ENCODE measurements around the gene SLC22A31.
"Not testable (repeated sequence)": the region's sequence is repeated elsewhere in the genome, so short reads cannot be mapped to it uniquely, and the experiment has no call there.

The SLC22A31 gene

DNA sequence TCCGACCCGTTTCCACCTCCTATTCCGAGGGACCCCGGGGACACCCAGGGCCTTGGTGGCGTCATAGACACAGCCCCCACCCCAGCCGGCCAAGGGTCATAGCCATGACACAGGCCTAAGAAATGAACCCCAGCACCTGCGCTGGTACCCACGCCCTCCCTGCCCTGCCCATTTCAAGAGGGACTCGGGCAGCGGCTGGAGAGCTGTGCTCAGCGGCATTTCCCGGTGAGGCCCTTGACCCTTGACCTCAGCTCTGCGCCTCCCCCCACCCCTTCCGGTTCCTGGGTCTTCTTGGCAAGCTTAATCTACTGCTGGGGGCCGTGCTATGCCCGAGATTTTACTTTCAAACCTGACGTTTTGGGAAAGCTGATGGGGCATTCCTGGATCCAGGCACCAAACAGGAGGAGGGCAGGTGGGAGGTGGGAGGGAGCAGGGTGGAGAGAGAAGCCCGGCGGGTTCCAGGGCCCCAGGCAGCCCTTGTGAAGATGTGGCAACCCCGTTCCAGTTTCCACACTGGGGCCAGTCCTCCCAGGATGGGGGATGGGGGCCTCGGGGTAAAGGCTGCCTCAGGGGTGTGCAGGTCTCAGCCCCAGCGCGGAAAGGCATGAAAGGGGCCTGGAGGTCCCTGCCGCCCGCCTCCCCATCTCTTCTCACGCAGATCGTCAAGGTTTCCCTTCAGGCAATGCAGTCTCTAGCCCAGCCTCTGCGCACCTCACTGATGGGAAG is at the start of gene SLC22A31:
Gene SLC22A31 (minus strand): TSS at position 414 of the 726 bp plus-strand sequence. CDS start 36 bp downstream, at position 378.
- no peak for DNase-seq (ENCODE audit: low spot score)

DNA sequence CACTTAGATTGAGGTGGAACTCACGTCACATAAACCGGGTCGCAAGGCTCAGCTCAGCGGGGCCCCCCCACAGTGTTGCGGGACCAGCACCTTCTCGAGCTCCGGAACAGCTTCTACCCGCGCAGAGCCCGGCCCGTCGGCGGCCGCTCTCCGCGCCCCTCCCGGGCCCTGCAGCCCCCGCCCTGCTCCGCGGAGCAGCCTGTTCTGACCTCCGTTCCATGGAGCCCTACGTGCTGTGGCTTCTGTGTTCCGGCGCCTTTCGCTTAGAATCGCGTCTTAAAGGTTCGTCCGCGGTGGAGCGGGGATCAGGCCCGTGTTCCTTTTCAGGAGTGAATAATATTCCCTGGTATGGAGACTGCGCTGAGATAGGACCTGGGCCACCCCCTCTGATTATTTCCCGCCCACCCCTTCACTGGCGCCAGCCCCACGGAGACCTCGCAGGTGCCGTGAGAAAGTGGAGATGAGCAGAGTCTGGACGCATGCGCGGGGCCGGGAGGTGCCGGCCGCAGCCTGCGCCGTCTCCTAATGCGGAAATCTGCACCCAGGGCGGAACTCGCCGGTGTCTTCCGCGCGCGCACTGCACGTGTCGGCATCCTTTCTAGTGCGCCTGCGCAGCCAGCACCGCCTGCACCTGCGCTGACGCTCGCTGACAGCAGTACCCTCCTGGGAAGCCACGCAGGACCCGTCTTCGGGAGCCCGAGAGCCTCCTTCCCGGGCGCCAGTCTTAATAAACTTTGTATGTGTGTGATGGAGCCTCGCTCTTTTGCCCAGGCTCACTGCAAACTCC is 48.1 kb upstream of the SLC22A31 start:
- DNase-seq (ENCODE audit: low spot score) = no peak

DNA sequence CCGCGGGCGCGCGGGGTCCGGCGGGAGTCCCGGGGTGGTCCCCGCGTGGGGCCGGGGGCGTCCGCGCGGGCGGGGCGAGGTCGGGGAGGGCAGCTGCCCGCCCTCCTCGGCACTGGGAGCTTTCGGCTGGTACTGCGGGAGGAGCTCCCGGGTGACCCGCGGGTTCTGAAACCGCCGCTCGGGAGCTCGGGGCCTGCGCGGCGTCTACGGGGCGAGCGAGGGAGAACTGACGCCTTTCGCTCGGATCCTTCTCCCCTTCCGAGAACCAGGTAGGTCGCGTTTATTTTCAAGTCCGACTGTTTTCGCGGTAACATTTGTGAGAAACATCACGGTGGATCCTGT is 47.4 kb upstream of the SLC22A31 start:
- DNase-seq (ENCODE audit: low spot score) = not testable (repeated sequence)

DNA sequence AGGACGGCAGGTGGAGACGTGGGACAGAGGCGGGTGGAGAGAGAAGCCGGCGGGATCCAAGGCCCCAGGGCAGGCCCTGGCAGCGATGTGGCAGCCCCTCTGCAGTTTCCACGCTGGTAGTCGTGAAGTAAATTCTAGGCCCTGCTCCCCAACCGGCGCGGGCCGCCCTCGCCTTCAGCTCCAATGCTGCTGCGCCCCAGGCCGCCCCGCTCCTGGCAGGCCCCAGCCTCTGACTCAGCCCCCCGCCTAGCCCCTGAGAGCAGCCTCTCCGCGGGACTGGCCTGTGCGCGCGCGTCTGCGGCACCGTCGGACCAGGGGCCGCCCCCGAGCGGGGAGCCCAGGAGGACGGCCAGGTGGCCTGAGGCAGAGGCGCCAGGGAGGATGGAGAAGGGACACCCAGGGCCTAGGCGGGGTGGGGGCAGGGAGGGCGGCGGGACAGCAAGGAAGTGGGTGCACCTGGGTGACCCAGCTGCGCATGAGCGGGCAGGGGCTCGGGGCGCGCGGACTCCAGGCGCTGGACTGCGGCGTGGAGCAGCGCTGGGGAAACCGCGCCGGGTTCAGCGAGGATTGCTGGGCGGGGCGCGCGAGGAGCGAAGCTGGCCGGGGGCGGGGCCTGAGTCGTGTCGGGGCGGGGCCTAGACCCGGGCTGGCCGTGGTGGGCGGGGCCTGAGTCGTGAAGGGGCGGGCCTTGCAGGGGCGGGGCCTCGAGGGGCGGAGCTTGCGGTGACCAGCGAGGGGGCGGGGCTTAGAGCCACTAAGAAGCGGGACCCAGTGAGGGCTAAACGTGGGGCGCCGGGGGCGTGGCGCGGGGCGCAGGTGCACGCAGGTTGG is 46.8 kb upstream of the SLC22A31 start:
- DNase-seq (ENCODE audit: low spot score) = peak; percentile 89

DNA sequence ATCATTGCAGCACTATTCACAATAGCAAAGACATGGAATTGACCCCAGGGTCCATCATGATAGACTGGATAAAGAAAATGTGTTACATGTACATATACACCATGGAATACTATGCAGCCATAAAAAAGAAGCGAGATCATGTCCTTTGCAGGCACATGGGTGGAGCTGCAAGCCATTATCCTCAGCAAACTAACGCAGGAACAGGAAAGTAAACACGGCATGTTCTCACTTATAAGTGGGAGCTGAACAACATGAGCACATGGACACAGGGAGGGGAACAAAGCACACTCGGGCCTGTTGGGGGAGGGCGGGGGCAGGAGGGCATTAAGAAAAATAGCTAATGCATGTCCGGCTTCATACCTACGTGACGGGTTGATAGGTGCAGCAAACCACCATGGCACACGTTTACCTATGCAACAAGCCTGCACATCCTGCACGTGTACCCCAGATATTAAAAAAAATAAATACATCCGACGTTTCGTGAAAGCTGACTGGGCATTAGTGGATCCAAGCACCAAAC is 46.1 kb upstream of the SLC22A31 start:
- DNase-seq (ENCODE audit: low spot score) = no peak

DNA sequence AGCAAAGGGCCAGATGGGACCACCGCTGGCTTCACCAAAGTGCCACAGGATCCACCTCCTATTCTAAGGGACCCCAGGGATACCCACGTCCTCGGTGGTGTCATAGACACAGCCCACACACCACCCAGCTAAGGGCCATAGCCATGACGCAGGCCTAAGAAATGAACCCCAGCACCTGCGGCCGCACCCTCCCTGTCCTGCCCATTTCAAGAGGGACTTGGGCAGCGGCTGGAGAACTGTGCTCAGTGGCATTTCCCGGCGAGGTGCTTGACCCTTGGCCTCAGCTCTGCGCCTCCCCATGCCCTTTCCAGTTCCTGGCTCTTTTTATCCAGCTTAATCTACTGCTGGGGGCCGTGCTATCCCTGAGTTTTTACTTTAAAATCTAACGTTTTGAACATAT is 44.4 kb upstream of the SLC22A31 start:
- DNase-seq (ENCODE audit: low spot score) = no peak

DNA sequence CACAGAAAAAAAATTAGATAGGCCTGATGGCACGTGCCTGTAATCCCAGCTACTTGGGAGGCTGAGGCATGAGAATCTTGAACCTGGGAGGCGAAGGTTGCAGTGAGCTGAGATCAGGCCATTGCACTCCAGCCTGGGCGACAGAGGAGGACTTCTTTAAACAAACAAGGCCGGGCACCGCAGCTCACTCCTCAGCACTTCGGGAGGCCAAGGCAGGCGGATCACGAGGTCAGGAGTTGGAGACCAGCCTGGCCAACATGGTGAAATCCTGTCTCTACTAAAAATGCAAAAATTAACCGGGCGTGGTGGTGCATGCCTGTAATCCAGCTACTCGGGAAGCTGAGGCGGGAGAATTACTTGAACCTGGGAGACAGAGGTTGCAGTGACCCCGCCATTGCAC is 43.9 kb upstream of the SLC22A31 start:
- DNase-seq (ENCODE audit: low spot score) = not testable (repeated sequence)

DNA sequence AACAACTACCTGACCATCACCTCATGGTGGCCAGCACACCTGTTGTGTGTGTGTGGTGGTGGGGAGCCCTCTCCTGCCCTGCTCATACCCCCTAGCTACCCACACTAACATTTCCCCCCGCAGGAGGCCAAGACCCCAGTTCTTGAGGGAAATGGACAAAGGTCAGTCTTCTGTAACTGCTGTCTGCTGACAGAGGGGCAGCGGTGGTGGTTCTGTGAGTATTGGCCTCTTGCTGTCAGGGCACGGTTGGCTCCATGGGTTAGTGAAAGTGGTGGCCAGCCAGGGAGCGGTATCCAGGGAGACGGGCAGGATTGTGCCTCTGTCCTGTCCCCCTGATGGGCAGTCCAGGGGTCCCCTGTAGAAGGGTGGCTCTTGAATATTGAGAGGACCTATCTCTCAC is 43.3 kb upstream of the SLC22A31 start:
- DNase-seq (ENCODE audit: low spot score) = no peak

DNA sequence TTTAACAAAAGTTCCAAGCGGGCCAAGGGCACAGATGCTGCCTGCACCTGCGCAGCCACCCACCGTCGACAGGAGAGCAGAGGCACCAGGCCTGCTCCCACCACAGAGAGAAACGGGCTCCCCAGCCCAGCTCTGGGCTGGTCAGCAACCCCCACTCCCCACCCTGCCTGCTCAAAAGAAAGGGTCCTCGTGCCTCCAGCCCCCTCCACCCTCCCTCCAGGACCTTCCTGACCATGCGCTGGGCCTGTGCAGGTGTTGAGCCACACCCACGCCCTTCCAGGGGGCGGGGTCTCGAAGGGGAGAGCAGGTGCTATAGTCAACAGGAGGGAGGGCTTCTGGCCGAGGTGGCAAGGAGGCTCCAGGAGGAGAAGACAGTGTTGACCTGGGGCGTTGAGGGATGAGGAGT is 42.5 kb upstream of the SLC22A31 start:
- DNase-seq (ENCODE audit: low spot score) = no peak

DNA sequence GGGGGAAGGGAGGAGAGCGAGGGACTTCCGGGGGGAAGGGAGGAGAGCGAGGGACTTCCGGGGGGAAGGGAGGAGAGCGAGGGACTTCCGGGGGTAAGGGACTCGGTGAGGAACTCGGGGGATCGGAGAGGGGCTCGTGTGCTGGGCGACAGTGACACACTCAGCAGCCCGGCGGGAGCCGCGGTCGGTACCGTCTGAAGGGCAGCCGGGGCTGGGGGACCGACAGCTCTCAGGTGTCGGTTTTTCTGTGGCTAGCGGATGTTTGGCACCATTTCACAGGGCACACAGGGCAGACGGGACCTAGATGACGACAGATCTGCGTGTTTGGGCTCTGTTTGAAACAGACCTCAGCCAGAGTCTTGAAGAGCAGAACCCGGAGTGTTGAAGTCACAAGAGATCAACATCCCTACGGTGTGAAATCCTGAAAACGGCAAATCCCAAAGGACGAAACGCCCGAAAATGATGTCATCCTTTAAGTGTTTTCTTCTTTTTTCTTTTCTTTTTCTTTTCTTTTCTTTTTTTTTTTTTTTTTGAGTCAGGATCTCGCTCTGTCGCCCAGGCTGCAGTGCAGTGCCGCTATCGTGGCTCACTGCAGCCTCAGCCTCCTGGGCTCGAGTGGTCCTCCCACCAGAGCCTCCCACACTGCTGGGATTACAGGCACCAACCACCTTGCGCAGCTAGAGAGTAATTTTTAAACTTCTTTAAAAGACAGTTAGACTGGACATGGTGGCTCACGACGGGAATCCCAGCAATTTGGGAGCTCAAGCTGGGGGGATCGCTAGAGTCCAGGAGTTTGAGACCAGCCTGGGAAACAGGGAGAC is 41.1 kb upstream of the SLC22A31 start:
- DNase-seq (ENCODE audit: low spot score) = peak; percentile 68

DNA sequence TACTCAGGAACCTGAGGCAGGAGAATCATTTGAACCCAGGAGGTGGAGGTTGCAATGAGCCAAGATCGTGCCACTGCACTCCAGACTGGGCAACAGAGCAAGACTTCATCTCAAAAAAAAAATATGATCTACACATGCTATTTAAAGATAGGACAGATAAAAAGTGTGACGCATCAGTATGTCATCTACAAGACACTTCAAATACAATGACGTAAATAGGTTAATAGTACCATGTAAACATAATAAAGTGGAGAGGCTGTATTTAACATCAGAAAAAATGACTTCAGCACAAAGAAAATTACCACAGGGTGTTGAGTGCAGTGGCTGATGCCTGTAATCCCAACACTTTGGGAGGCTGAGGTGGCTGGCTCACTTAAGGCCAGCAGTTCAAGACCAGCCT is 37.4 kb upstream of the SLC22A31 start:
- no peak for DNase-seq (ENCODE audit: low spot score)

DNA sequence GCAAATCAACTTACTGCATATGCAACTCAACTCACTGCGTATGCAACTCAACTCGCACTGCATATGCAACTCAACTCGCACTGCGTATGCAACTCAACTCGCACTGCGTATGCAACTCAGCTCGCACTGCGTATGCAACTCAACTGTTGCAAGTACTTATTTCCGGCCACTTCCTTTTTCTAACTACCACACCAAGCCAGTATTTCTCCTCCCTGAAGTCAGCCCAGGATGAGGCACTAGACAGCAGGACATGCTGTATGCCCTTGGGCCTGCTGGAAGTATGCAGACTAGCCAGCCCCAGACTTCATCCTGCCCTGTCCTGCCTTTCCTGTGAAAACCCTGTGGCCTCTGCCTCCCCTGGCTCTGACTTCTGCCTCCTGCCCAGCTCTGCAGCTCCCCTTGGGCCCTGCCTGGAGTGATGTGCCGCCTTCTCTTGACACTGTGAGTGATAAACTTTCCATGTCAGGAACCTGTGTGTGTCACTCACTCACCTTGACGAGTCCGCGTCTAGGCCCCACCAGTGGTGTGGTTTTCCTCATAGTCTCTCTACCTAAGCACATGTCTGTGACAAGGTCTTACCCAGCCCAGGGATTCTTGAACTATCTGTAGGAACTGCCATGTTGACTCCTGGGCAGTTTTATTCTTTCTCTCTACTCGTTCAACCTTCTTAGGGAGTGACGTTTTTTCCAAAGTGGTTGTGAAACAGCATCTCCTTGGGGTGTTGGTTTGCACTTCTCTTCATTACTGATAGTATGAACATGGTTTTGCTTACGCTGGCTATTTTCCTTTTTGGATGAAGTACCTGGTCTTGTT is 33.5 kb upstream of the SLC22A31 start:
- no peak for DNase-seq (ENCODE audit: low spot score)

DNA sequence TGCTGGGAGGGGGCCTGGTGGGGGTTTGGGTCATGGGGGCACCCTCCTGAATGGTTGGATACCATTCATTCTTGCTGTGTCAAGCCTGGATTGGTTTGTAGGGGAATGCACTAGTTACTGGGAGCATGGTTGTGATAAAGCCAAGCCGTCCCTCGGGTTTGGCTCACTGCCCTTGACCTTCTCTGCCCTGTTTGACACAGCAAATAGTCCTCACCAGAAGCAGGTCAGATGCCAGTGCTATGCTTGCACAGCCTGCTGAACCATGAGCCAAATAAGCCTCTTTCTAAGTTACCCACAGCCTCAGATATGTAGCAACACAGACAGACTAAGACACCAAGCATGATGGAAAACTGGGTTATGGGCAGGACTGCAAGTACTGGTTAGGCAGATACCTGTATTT is 31.8 kb upstream of the SLC22A31 start:
- no peak for DNase-seq (ENCODE audit: low spot score)

DNA sequence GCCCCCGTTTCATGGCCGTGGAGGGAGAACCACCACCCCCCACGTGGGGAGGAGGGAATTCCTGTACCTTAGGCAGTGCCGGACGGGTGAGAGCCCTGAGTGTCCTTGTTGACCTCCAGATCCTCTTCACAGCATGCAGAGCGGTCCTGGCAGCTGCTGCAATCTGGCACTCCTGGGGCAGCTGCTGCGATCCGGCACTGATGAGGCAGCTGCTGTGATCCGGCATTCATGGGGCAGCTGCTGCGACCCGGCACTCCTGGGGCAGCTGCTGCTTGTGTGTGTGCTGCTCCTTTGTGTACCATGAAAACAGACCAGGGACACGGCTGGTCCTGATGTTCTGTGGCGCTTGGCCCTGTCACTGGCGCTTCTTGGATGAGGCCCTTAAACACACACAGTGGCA is 29.9 kb upstream of the SLC22A31 start:
- no peak for DNase-seq (ENCODE audit: low spot score)

DNA sequence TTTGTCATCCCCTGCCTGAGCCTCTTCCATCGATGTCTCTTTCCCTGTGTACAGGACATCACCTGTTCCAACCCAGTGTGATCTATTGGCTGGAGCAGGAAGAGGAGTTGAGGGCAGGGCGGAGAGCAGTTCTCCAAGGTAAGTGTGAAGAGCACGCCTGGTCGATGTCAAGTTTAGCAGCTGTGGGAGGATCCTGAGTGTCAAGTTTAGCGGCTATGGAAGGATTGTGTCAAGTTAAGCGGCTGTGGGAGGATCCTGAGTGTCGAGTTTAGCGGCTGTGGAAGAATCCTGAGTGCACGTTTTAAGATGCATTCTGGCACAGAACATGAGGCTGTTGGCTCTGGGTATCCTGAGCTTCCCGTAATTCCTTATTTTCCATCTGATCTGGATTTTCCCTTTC is 24.3 kb upstream of the SLC22A31 start:
- no peak for DNase-seq (ENCODE audit: low spot score)

DNA sequence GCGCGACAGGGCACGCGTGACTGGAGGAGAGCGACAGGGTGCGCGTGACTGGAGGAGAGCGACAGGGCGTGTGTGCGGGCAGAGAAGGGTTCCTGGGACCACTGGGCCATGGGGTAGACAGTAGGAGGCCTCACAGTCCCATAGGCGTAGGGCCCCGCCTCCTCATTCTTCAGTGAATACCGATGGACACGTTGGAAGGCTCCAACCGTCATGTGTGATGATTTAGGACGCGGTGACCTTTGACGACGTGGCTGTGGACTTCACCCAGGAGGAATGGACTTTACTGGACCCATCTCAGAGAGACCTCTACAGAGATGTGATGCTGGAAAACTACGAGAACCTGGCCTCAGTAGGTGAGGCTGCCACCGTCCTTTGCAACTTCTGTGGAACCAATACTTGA is 22.6 kb upstream of the SLC22A31 start:
- no peak for DNase-seq (ENCODE audit: low spot score)

DNA sequence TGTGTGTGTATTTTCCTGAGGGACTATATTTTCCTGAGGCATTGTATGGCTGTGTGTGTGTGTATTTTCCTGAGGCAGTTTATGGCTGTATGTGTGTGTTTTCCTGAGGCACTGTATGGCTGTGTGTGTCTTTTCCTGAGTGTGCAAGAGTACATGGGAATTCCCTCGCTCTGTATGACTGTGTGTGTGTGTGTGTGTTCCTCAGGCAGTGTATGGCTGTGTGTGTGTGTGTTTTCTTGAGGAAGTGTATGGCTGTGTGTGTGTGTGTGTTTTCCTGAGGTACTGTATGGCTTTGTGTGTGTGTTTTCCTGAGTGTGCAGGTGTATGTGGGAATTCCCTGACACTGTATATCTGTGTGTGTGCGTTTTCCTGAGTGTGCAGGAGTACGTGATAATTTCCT is 21.3 kb upstream of the SLC22A31 start:
- DNase-seq (ENCODE audit: low spot score) = no peak

DNA sequence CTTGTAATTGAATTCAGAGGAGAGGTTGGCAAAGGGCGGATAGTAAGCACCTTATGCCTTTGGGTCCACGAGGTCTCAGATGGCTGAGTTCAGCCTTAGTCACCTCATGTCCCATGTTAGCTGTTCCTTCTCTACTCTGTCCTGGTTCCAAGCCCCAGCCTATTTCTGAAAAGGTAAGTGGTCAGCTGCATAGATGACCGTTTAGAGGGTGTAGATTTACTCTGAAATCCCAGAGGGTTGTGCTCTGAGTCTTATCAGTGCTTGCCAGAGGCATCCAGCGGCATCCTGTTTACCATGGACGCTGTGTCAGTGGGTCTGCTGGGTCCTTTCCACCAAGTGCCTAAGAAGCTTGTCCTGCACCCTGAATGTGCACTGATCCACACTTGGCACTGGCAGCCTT is 19.0 kb upstream of the SLC22A31 start:
- no peak for DNase-seq (ENCODE audit: low spot score)

DNA sequence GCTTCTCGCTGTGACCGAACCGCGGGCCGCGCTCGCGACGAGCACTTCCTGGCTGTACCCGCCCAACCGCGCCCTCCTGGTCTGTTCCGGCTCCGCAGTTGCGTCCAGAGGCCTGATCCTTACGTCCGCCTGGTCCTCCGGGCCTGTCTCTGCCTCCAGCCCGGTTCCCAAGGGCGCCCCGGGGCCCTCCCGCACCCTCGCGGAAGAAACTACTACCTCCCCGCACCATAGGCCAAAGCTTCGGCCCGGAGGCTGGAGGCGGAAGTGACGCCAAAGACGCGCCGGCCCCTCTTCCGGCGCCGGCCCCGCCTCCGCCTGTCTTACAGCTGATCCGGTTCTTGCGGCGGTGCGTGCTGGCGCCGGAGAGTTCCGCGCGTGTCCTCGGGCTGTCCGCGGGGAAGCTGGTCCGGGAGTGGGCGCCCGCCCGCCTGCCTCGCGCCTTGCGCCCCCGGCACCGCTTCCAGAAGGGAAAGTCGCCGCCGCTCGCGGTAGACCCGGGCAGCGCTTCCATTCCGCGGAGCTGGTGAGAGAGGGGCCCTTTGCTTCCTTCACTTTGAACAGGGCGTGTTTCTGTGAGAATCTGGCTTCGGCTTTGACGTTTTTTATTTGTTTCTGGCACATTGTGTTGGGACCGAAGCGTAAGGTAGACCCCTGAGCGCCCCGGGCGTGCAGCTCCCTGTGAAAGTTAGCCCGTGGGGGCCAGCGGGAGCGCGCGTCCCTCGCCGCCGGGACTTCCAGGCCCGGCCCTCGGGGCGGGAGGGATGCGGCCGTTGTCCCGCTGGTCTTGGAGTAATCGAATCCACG is 17.3 kb upstream of the SLC22A31 start, which contains the start of gene ZNF778:
Gene ZNF778 (plus strand): TSS at position 316 of the 804 bp plus-strand sequence. CDS start 3,425 bp downstream, outside the sequence.
- DNase-seq (ENCODE audit: low spot score) = peak; percentile 76

DNA sequence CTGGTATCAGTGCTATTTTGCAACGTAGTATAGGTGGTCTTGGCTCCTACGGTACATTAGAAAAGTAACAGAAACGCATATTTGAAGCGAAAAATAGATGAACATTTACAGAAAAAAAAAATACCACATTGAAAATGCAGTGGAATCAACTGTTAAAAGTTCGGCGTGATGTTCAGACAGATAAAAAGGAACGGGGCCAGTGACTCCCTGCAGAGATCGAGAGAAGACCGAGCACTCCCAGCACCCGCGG is 16.7 kb upstream of the SLC22A31 start:
- no peak for DNase-seq (ENCODE audit: low spot score)

Measured in CD4-positive, alpha-beta T cell treated with Interleukin-15 for 4 hours (primary cell).